Natural killer cell (primary cell): Measurements from ENCODE around the gene SLC12A5. TPM values are rescaled to one million over a fixed set of nuclear protein-coding genes. Genes with fewer than 3 reads are reported as not detected.

Experiments
- ATAC-seq, 3 donors: fragments of 150-1000 bp in 2 of 3; fragments of 200-7000 bp in 1 of 3; cut with Tn5 transposase; 1 replicate in 1 of 3; 2 replicates in 2 of 3; pipeline ENCODE4 v1.10.0; 2021; ENCODE audit warnings: mild to moderate bottlenecking in 2 of 3, moderate library complexity in 2 of 3
- DNase-seq, 2 donors: peaks; one replicate each; pipeline versions ENCODE4 v3.0.0 to v3.0.0-alpha.2; 2013 to 2021; ENCODE audit warnings: mixed read lengths in 1 of 2
- H3K27ac ChIP-seq: one replicate; pipeline ENCODE4 v1.5.1; 2013; ENCODE audit warnings: mild to moderate bottlenecking, low read length
- H3K27me3 ChIP-seq: one replicate; pipeline ENCODE4 v1.6.1; 2013; ENCODE audit warnings: low read length; ENCODE audit not compliant: control insufficient read depth, insufficient read depth
- H3K36me3 ChIP-seq: one replicate; pipeline ENCODE4 v1.6.1; 2013; ENCODE audit warnings: low read length; ENCODE audit not compliant: control insufficient read depth, insufficient read depth
- H3K4me1 ChIP-seq: one replicate; pipeline ENCODE4 v1.6.1; 2013; ENCODE audit warnings: low read length; ENCODE audit not compliant: control insufficient read depth, insufficient read depth
- H3K4me3 ChIP-seq: one replicate; pipeline ENCODE4 v1.5.1; 2013; ENCODE audit warnings: low read length
- H3K9me3 ChIP-seq: one replicate; pipeline ENCODE4 v1.6.1; 2013; ENCODE audit warnings: low read length; ENCODE audit not compliant: control insufficient read depth, insufficient read depth
- H3K27ac Mint-ChIP-seq, 2 donors: one replicate each; pipeline ENCODE4 v1.8.0; 2022; ENCODE audit warnings: mild to moderate bottlenecking in 2 of 2, mixed read lengths in 2 of 2, moderate library complexity in 1 of 2
- H3K27me3 Mint-ChIP-seq, 2 donors: one replicate each; pipeline ENCODE4 v1.8.0; 2022; ENCODE audit warnings: low read depth in 2 of 2, mixed read lengths in 2 of 2
- H3K36me3 Mint-ChIP-seq: one replicate; pipeline ENCODE4 v1.8.0; 2022; ENCODE audit warnings: mixed read lengths
- H3K4me1 Mint-ChIP-seq, 2 donors: one replicate each; pipeline ENCODE4 v1.8.0; 2022; ENCODE audit warnings: mixed read lengths in 2 of 2
- H3K4me3 Mint-ChIP-seq: one replicate; pipeline ENCODE4 v1.8.0; 2022; ENCODE audit warnings: mild to moderate bottlenecking, moderate library complexity, mixed read lengths
- H3K9me3 Mint-ChIP-seq, 2 donors: one replicate each; pipeline ENCODE4 v1.8.0; 2022; ENCODE audit warnings: mixed read lengths in 2 of 2
- WGBS: methylation state at CpG from one replicate; pipeline ENCODE4 v1.1.7; 2013; ENCODE audit warnings: missing lambda C conversion rate; ENCODE audit not compliant: insufficient coverage; 5-methylcytosine and 5-hydroxymethylcytosine counted together
- intact Hi-C: fragments of 100-400 bp; cut with micrococcal nuclease; formaldehyde crosslinking; loops from one replicate; pipeline ENCODE4 v1.14.2; 2022
- total RNA-seq, 4 donors: library from RNA; stranded (reverse); fragments of 120-200 nt in 1 of 4; gene quantifications; one replicate each; pipeline versions ENCODE4 v1.2.3 to v1.2.4, GENCODE V29; 2013 to 2022
- TF ChIP-seq, protein P1 (sequence below): fragments of 200-600 bp; IDR thresholded peaks from one replicate; pipeline ENCODE4 v1.8.0; 2022; ENCODE audit warnings: antibody characterized with exemption

SLC12A5 gene
- total RNA-seq, 3 donors from 2014 or later (not counting 1 experiment from before 2014, with no cell fraction given): 0.85 TPM; not detected in 2

DNA sequence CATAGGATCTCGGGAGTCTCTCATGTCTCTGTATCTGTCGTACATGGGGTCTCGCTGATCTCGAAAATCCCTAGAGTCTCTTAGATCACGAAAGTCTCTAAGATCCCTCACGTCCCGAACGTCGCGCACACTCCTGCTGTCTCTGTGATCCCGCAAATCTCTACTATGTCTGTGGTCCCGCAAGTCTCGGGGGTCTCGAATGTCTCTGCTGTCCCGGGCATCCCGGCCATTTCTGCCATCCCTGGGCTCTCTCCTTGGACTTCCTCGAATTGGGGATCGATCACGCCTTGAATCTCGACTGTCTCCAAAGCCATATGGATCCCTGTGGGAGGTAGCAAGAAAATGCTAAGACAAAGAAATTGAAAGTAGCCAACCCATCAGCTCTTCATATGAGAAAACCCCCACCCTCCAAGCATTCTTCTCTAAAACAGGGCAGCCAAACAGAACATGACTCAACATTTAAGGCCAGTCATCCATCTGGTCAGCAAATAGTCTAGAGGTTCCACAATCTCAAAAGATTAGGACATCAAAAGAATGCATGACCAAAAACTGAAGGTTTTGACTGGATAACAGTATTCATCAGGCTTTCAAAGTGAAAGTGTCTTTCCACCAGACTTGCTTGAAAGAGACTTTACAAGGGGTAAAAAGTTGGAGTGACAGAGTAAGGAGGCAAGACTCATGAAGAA lies 41.3 kb downstream of the SLC12A5 start:
- Histone ChIP-seq H3K27me3 (no peaks in the 10 kb centered on the region), H3K36me3 (peaks cover 69% of the 10 kb centered on the region), H3K9me3 (no peaks in the 10 kb centered on the region), H3K4me1 (no peaks in the 10 kb centered on the region), H3K27ac (no peak overlapping the region), H3K4me3 (no peak overlapping the region)
- Mint-ChIP-seq H3K4me1 (no peaks in the 10 kb centered on the region), H3K27ac (no peak overlapping the region), H3K27me3 (no peaks in the 10 kb centered on the region), H3K36me3 (peaks cover 14% of the 10 kb centered on the region), H3K9me3 (no peaks in the 10 kb centered on the region), H3K4me3 (no peak overlapping the region)
- WGBS: 98% methylated on average over 20 of the region's 20 CpGs
- TF ChIP-seq, protein P1, sequence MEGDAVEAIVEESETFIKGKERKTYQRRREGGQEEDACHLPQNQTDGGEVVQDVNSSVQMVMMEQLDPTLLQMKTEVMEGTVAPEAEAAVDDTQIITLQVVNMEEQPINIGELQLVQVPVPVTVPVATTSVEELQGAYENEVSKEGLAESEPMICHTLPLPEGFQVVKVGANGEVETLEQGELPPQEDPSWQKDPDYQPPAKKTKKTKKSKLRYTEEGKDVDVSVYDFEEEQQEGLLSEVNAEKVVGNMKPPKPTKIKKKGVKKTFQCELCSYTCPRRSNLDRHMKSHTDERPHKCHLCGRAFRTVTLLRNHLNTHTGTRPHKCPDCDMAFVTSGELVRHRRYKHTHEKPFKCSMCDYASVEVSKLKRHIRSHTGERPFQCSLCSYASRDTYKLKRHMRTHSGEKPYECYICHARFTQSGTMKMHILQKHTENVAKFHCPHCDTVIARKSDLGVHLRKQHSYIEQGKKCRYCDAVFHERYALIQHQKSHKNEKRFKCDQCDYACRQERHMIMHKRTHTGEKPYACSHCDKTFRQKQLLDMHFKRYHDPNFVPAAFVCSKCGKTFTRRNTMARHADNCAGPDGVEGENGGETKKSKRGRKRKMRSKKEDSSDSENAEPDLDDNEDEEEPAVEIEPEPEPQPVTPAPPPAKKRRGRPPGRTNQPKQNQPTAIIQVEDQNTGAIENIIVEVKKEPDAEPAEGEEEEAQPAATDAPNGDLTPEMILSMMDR: no peak
- DNase-seq (no peak), ATAC-seq (no peak)
- intact Hi-C loops: no loop called here

GRCh38 chr20:46071573-46071972 lies 42.6 kb downstream of the SLC12A5 start:
- WGBS: 94% methylated on average over 3 of the region's 3 CpGs
- no peaks in the 10 kb centered on the region for H3K27me3 ChIP-seq
- H3K36me3 ChIP-seq: peaks cover 60% of the 10 kb centered on the region
- Mint-ChIP-seq H3K27ac (no peak overlapping the region), H3K9me3 (no peaks in the 10 kb centered on the region), H3K4me1 (no peaks in the 10 kb centered on the region), H3K36me3 (peaks cover 7% of the 10 kb centered on the region), H3K27me3 (no peaks in the 10 kb centered on the region), H3K4me3 (no peak overlapping the region)
- DNase-seq (no peak), ATAC-seq (no peak)
- no peak overlapping the region for H3K27ac ChIP-seq
- H3K4me3 ChIP-seq: no peak overlapping the region
- H3K9me3 ChIP-seq: no peaks in the 10 kb centered on the region
- intact Hi-C loops: no loop called here
- H3K4me1 ChIP-seq: no peaks in the 10 kb centered on the region
- TF ChIP-seq, protein P1: no peak

DNA sequence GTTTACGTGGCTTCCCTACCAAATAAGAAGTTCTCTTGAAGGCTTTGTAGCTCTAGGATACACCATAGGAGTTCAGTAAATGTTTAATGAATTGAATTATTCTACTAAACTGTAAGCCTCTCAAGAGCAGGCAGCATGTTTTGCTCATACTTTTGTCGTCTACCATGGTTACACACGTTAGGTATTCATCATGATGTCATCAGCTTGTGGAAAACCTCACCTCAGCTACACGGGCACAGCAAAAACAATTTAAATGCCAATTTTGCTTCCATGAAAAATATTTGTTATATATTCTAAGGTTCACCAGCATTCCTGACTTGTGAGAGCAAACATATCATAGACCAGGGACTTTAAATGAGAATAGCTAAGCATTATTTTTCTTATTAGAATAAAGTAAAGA lies 44.0 kb downstream of the SLC12A5 start:
- H3K4me3 Mint-ChIP-seq: no peak overlapping the region

More for the DNA sequence above, 44.0 kb downstream of the SLC12A5 start:
- no peak for DNase-seq
- WGBS: 100% methylated on average over 2 of the region's 4 CpGs
- no peaks in the 10 kb centered on the region for H3K27me3 ChIP-seq
- TF ChIP-seq, protein P1: no peak
- peaks cover 54% of the 10 kb centered on the region for H3K36me3 ChIP-seq
- no peak for ATAC-seq
- Mint-ChIP-seq H3K9me3 (no peaks in the 10 kb centered on the region), H3K4me1 (no peaks in the 10 kb centered on the region), H3K36me3 (no peaks in the 10 kb centered on the region), H3K27ac (no peak overlapping the region), H3K27me3 (no peaks in the 10 kb centered on the region)
- H3K4me1 ChIP-seq: no peaks in the 10 kb centered on the region
- no peak overlapping the region for H3K4me3 ChIP-seq
- no peak overlapping the region for H3K27ac ChIP-seq
- H3K9me3 ChIP-seq: no peaks in the 10 kb centered on the region
- intact Hi-C loops: no loop called here
